Measurements from ENCODE around the gene GGT6.

Gene GGT6

DNA sequence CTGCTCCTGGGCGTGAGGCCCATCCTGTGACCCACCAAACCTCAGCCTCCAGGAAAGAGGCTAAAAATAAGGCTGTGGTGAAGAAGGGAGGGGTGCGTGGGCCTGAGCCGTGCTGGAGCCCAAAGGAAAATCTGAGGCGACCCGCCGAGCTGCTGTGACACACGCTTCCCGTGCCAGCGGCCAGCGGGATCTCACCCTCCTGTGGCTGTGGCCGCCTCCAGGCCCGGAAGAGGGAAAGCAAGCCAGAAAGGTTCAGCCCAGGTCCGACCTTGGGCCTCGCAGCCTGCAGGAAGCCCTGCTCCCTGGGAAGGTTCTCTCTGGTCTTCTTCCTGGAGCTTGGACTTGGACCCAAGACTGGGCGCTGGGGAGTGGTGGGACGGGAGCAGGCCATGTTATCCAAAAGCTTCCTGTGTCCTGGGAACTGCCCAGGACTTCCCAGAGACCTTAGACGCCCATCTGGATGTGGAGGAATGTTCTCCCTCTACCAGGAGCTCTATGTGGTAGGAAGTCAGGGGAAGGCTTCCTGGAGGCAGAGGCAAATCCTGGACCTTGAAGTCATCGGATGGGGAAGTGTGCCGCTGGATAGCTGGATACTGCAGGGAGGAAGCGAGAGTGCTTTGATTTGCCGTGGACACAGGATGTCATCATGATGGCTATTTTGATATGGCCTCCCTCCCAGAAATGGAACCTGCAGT lies 50.3 kb downstream of the GGT6 start:
- peaks cover 49% of the 10 kb centered on the region for H3K27me3 ChIP-seq (ENCODE audit: insufficient read depth, low read length)
- H3K4me3 ChIP-seq (ENCODE audit: low read length): no peak overlapping the region
- no peaks in the 10 kb centered on the region for H3K9me3 ChIP-seq (ENCODE audit: low read length)
- peaks cover under 1% of the 10 kb centered on the region for H3K4me1 ChIP-seq (ENCODE audit: insufficient read depth, low read length)
- H3K36me3 ChIP-seq (ENCODE audit: insufficient read depth, low read length): no peaks in the 10 kb centered on the region
- H2AFZ ChIP-seq (ENCODE audit: low read depth, low read length): no peak overlapping the region

GRCh38 chr17:4509401-4509800 lies 51.0 kb downstream of the GGT6 start:
- Histone ChIP-seq H3K27me3 (ENCODE audit: insufficient read depth, low read length) (peaks cover 55% of the 10 kb centered on the region), H3K4me3 (ENCODE audit: low read length) (no peak overlapping the region), H3K36me3 (ENCODE audit: insufficient read depth, low read length) (no peaks in the 10 kb centered on the region), H3K9me3 (ENCODE audit: low read length) (no peaks in the 10 kb centered on the region), H3K4me1 (ENCODE audit: insufficient read depth, low read length) (no peaks in the 10 kb centered on the region), H2AFZ (ENCODE audit: low read depth, low read length) (no peak overlapping the region)

DNA sequence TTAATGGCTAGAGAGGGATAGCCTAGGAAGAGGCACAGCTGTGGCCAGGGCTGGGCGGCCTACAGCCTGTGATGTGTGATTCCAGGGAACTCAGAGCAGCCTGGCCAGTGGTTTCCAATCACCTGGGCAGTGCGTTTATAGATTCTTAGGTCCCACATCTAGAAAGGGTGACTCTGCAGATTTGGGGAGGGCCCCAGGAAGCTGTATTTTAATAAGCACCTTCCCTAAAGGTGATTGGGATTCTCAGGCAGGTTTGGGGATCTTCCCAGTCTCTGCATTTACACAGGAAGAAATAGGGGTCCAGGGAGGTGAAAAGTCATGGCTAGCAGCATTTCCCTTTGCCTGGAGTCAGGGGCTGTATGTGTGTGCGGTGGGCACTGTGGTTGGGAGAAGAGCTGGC lies 52.2 kb downstream of the GGT6 start:
- H3K36me3 ChIP-seq (ENCODE audit: insufficient read depth, low read length): no peaks in the 10 kb centered on the region
- H3K4me3 ChIP-seq (ENCODE audit: low read length): no peak overlapping the region
- no peaks in the 10 kb centered on the region for H3K4me1 ChIP-seq (ENCODE audit: insufficient read depth, low read length)
- H2AFZ ChIP-seq (ENCODE audit: low read depth, low read length): no peak overlapping the region
- H3K27me3 ChIP-seq (ENCODE audit: insufficient read depth, low read length): peaks cover 58% of the 10 kb centered on the region
- no peaks in the 10 kb centered on the region for H3K9me3 ChIP-seq (ENCODE audit: low read length)

- Histone ChIP-seq H3K27me3 (ENCODE audit: insufficient read depth, low read length) (peaks cover 64% of the 10 kb centered on the region), H2AFZ (ENCODE audit: low read depth, low read length) (no peak overlapping the region), H3K9me3 (ENCODE audit: low read length) (no peaks in the 10 kb centered on the region), H3K4me3 (ENCODE audit: low read length) (no peak overlapping the region), H3K36me3 (ENCODE audit: insufficient read depth, low read length) (no peaks in the 10 kb centered on the region), H3K4me1 (ENCODE audit: insufficient read depth, low read length) (no peaks in the 10 kb centered on the region)
Observed at GRCh38 chr17:4507361-4508111, 52.8 kb downstream of the GGT6 start.

Measured in neuron (in vitro differentiated cells).